ENCODE results near the gene EPS8L3. TPM values are rescaled to one million over a fixed set of nuclear protein-coding genes. Genes with fewer than 3 reads are reported as not detected.

EPS8L3 gene
- total and polyA plus RNA-seq, 7 donors: 1.1 to 212 (median 81.7) TPM; not detected in 2

- no peak for TF ChIP-seq EP300 (IDR thresholded peaks at IDR 0.05)
- peak in 1 of 4 donors; percentile 62 for TF ChIP-seq POLR2AphosphoS5 (IDR thresholded peaks at IDR 0.05)
- intact Hi-C loops (cut with DNase I): loop anchor here (5.0 kb wide), 2 partner anchors 119 to 189 kb away; partner anchors contain the start of genes AHCYL1 and CSF1
- Histone ChIP-seq H3K9me3 (no peaks in the 10 kb centered on the region), H3K27ac (peak overlapping the region; percentile 27 to 47 (median 40)), H3K27me3 (no peaks in the 10 kb centered on the region), H3K4me3 (no peak overlapping the region), H3K36me3 (no peaks in the 10 kb centered on the region), H3K4me1 (peaks cover 0 to 39% (median 30%) of the 10 kb centered on the region in 4 donors)
- DNase-seq: peak; percentile 65
- 20 to 42% methylated on average over 11 of the region's 11 CpGs for WGBS, 2 donors
Observed at GRCh38 chr1:109793486-109794318, 30.0 kb upstream of the EPS8L3 start.

- DNase-seq: peak; percentile 18
- TF ChIP-seq CTCF (IDR thresholded peaks at IDR 0.05) (no peak), EP300 (IDR thresholded peaks at IDR 0.05) (no peak), POLR2AphosphoS5 (IDR thresholded peaks at IDR 0.05) (no peak), POLR2A (IDR thresholded peaks at IDR 0.05) (no peak)
- peak overlapping the region; percentile 27 to 47 (median 40) for H3K27ac ChIP-seq
- H3K9me3 ChIP-seq: no peaks in the 10 kb centered on the region
- H3K4me1 ChIP-seq: peaks cover 0 to 39% (median 30%) of the 10 kb centered on the region in 4 donors
- H3K27me3 ChIP-seq: no peaks in the 10 kb centered on the region
- H3K36me3 ChIP-seq: no peaks in the 10 kb centered on the region
- 41 to 54% methylated on average over 5 of the region's 5 CpGs for WGBS, 2 donors
- intact Hi-C loops (cut with DNase I): loop anchor here (5.0 kb wide), 2 partner anchors 119 to 189 kb away; partner anchors contain the start of genes AHCYL1 and CSF1
- H3K4me3 ChIP-seq: no peak overlapping the region
Observed at GRCh38 chr1:109793089-109793485, 29.4 kb upstream of the EPS8L3 start.

- DNase-seq: peak; percentile 89
- Histone ChIP-seq H3K4me1 (peaks cover 0 to 39% (median 30%) of the 10 kb centered on the region in 4 donors), H3K27ac (peak overlapping the region in 3 of 4 donors; percentile 27 to 47 (median 44)), H3K9me3 (no peaks in the 10 kb centered on the region), H3K4me3 (no peak overlapping the region), H3K36me3 (no peaks in the 10 kb centered on the region), H3K27me3 (no peaks in the 10 kb centered on the region)
- TF ChIP-seq POLR2AphosphoS5 (IDR thresholded peaks at IDR 0.05) (peak in 3 of 4 donors; percentile 25 to 37 (median 34)), CTCF (IDR thresholded peaks at IDR 0.05) (no peak)
- intact Hi-C loops (cut with DNase I): loop anchor here (5.0 kb wide), 2 partner anchors 120 to 190 kb away; partner anchors contain the start of genes AHCYL1 and CSF1
- 61 to 62% methylated on average over 18 of the region's 18 CpGs for WGBS, 2 donors
Observed at GRCh38 chr1:109792056-109792831, 28.5 kb upstream of the EPS8L3 start.

- peak; percentile 63 for DNase-seq
- intact Hi-C loops (cut with DNase I): loop anchor here (5.0 kb wide), 2 partner anchors 121 to 191 kb away; partner anchors contain the start of genes AHCYL1 and CSF1
- TF ChIP-seq CTCF (IDR thresholded peaks at IDR 0.05) (no peak), POLR2A (IDR thresholded peaks at IDR 0.05) (no peak), POLR2AphosphoS5 (IDR thresholded peaks at IDR 0.05) (no peak), EP300 (IDR thresholded peaks at IDR 0.05) (no peak)
- Histone ChIP-seq H3K9me3 (no peaks in the 10 kb centered on the region), H3K27me3 (no peaks in the 10 kb centered on the region), H3K4me3 (no peak overlapping the region), H3K4me1 (peaks cover 0 to 43% (median 34%) of the 10 kb centered on the region in 4 donors), H3K27ac (peak overlapping the region in 2 of 4 donors; percentile 37 to 47), H3K36me3 (no peaks in the 10 kb centered on the region)
- WGBS, 2 donors: 85 to 89% methylated on average over 9 of the region's 9 CpGs
Observed at GRCh38 chr1:109791495-109792043, 27.8 kb upstream of the EPS8L3 start.

Data from sigmoid colon (tissue), 7 donors.